ENCODE measurements around the gene AUP1. TPM values are rescaled to one million over a fixed set of nuclear protein-coding genes. Genes with fewer than 3 reads are reported as not detected.

Gene AUP1
- total RNA-seq, 1 experiment from 2014 or later, result 145 TPM

- intact Hi-C loops (cut with micrococcal nuclease; ENCODE audit: unreplicated experiment), result no loop called here
Observed at GRCh38 chr2:74556159-74556558, 26.7 kb upstream of the AUP1 start.

GRCh38 chr2:74555610-74556103 is 26.2 kb upstream of the AUP1 start:
- no peak for DNase-seq
- BruUV-seq (replicated peaks), result no TSS peak
- no peak for TF ChIP-seq CTCF (IDR thresholded peaks at IDR 0.05; ENCODE audit: unreplicated experiment)
- H3K27me3 Mint-ChIP-seq (ENCODE audit: unreplicated experiment), result peaks cover 12% of the 10 kb centered on the region
- H3K9me3 Mint-ChIP-seq (ENCODE audit: low read depth, unreplicated experiment), result no peaks in the 10 kb centered on the region
- H3K4me3 Mint-ChIP-seq (ENCODE audit: low read depth, unreplicated experiment), result peak overlapping the region; percentile 36
- intact Hi-C loops (cut with micrococcal nuclease; ENCODE audit: unreplicated experiment), result no loop called here
- CTCF ChIA-PET, result no interaction called here
- peaks cover 18% of the 10 kb centered on the region for H3K4me1 Mint-ChIP-seq (ENCODE audit: low read depth, unreplicated experiment)
- H3K27ac Mint-ChIP-seq (ENCODE audit: unreplicated experiment), result no peak overlapping the region
- peaks cover 24% of the 10 kb centered on the region for H3K36me3 Mint-ChIP-seq (ENCODE audit: insufficient read depth, unreplicated experiment)

More at GRCh38 chr2:74556159-74556558, 26.7 kb upstream of the AUP1 start:
- no peak for TF ChIP-seq CTCF (IDR thresholded peaks at IDR 0.05; ENCODE audit: unreplicated experiment)
- DNase-seq, result no peak
- Mint-ChIP-seq H3K36me3 (ENCODE audit: insufficient read depth, unreplicated experiment) (peaks cover 24% of the 10 kb centered on the region), H3K4me1 (ENCODE audit: low read depth, unreplicated experiment) (peaks cover 18% of the 10 kb centered on the region), H3K27me3 (ENCODE audit: unreplicated experiment) (peaks cover 17% of the 10 kb centered on the region), H3K27ac (ENCODE audit: unreplicated experiment) (no peak overlapping the region), H3K4me3 (ENCODE audit: low read depth, unreplicated experiment) (no peak overlapping the region), H3K9me3 (ENCODE audit: low read depth, unreplicated experiment) (no peaks in the 10 kb centered on the region)
- CTCF ChIA-PET, result no interaction called here
- no TSS peak for BruUV-seq (replicated peaks)

GRCh38 chr2:74554820-74555531 is 25.5 kb upstream of the AUP1 start:
- Mint-ChIP-seq H3K4me3 (ENCODE audit: low read depth, unreplicated experiment) (peak overlapping the region; percentile 46), H3K9me3 (ENCODE audit: low read depth, unreplicated experiment) (no peaks in the 10 kb centered on the region), H3K4me1 (ENCODE audit: low read depth, unreplicated experiment) (peaks cover 19% of the 10 kb centered on the region), H3K27me3 (ENCODE audit: unreplicated experiment) (peaks cover 5% of the 10 kb centered on the region), H3K27ac (ENCODE audit: unreplicated experiment) (no peak overlapping the region), H3K36me3 (ENCODE audit: insufficient read depth, unreplicated experiment) (peaks cover 24% of the 10 kb centered on the region)
- CTCF ChIA-PET, result no interaction called here
- TF ChIP-seq CTCF (IDR thresholded peaks at IDR 0.05; ENCODE audit: unreplicated experiment), result no peak
- BruUV-seq (replicated peaks), result no TSS peak
- DNase-seq, result no peak
- intact Hi-C loops (cut with micrococcal nuclease; ENCODE audit: unreplicated experiment), result no loop called here

- no TSS peak for BruUV-seq (replicated peaks)
- Mint-ChIP-seq H3K27me3 (ENCODE audit: unreplicated experiment) (no peaks in the 10 kb centered on the region), H3K36me3 (ENCODE audit: insufficient read depth, unreplicated experiment) (peaks cover 32% of the 10 kb centered on the region), H3K9me3 (ENCODE audit: low read depth, unreplicated experiment) (no peaks in the 10 kb centered on the region), H3K4me1 (ENCODE audit: low read depth, unreplicated experiment) (peaks cover 27% of the 10 kb centered on the region), H3K27ac (ENCODE audit: unreplicated experiment) (peak within 1 kb of the TSS; percentile 1), H3K4me3 (ENCODE audit: low read depth, unreplicated experiment) (peak within 1 kb of the TSS; percentile 46)
- CTCF ChIA-PET, result interaction anchor here (0.6 to 0.7 kb wide), 4 partner anchors 24 to 1459 kb away, joined by 3 to 8 read pairs (median 4); no protein-coding TSS in a partner anchor
- DNase-seq, result peak; percentile 61
- intact Hi-C loops (cut with micrococcal nuclease; ENCODE audit: unreplicated experiment), result no loop called here
- no peak for TF ChIP-seq CTCF (IDR thresholded peaks at IDR 0.05; ENCODE audit: unreplicated experiment)
Observed at GRCh38 chr2:74553892-74554819, 24.6 kb upstream of the AUP1 start, which contains the start of the genes DOK1 and LOXL3. Gene DOK1, plus strand, starts transcription at chr2:74554720. Its CDS starts 35 bp downstream, at chr2:74554755. Gene LOXL3, minus strand, starts transcription at chr2:74553942. Its CDS starts 1,308 bp downstream, at chr2:74552634.
